Measurements from ENCODE around the gene SERPINB3.
A peak's percentile ranks its signal among the peaks of the same experiment; 100 is the strongest.
"Not testable (repeated sequence)": the region's sequence is repeated elsewhere in the genome, so short reads cannot be mapped to it uniquely, and the experiment has no call there.

The SERPINB3 gene

DNA sequence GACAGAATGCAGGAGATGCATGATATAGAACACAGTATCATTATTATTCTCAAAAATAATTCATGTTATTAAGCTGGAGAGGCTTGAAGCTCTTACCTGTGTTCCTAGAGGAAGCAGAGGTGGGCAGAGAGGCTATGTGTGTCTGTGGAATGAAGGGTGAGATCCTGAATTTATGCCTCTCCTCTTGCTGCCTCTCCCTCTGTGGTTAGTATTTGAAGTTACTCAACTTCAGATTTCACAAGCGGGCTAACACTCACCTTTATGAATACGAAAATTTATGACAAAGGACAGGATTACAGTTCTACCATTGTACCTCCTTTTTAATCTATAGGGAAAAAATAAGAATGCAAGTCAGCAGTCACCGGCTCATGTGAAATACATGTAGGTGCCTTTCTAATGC lies at the start of gene SERPINB3:
TSS of gene SERPINB3 (minus strand) at position 144 of the 400 bp plus-strand sequence. CDS start 677 bp downstream, outside the sequence.
- not testable (repeated sequence) for DNase-seq (ENCODE audit: low read depth in 2 of 2)

DNA sequence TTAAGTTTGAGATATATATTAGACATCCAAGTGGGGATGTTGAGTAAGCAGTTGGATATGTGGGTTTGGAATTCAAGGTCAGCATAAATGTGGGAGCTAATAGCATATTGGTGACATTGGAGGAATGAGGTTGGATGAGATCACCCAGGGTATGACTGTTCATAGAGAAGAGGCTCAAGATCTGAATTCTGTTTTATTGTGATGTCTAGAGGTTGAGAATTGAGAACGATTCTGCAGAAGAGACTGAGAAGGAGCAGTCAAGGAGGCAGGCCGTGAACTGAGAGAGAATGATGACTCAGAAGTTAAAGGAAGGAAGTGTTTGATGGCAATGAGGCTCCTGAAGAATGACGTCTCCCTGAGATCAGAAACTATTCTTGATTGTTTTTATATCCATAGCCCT lies 47.0 kb upstream of the SERPINB3 start:
- no peak overlapping the region for H3K4me3 ChIP-seq (replicated peaks in 1 of 2; ENCODE audit: low read depth in 2 of 2, low read length in 2 of 2)
- no peak for TF ChIP-seq CTCF (IDR thresholded peaks at IDR 0.05; ENCODE audit: low read depth, low read length)
- DNase-seq (ENCODE audit: low read depth in 2 of 2): peak; percentile 3 to 70

More for the DNA sequence above, at the start of gene SERPINB3:
- not testable (repeated sequence) for H3K4me3 ChIP-seq (replicated peaks in 1 of 2; ENCODE audit: low read depth in 2 of 2, low read length in 2 of 2)

GRCh38 chr18:63707816-63708215 lies 46.1 kb upstream of the SERPINB3 start:
- TF ChIP-seq CTCF (IDR thresholded peaks at IDR 0.05; ENCODE audit: low read depth, low read length): no peak
- no peak overlapping the region for H3K4me3 ChIP-seq (replicated peaks in 1 of 2; ENCODE audit: low read depth in 2 of 2, low read length in 2 of 2)
- no peak for DNase-seq (ENCODE audit: low read depth in 2 of 2)

- TF ChIP-seq CTCF (IDR thresholded peaks at IDR 0.05; ENCODE audit: low read depth, low read length): no peak
- DNase-seq (ENCODE audit: low read depth in 2 of 2): no peak
Observed at GRCh38 chr18:63705401-63705800, 43.7 kb upstream of the SERPINB3 start.

DNA sequence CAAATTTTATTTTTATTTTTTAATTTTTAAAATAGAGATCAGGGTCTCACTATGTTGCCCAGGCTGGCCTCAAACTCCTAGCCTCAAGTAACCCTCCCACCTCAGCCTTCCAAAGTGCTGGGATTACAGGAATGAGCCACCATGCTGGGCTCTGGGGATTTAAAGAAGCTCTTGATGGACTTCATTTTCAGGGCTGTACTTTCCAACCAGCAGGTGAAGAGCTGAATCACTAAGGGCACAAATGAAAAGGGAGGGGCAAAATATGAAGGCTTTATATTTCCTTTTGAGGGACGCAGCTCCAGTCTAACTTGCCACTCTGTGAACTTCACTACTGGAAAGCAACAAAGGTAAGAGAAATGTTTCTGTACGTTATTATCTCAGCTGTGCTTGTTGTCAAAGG lies 41.0 kb upstream of the SERPINB3 start, which contains the start of gene SERPINB11:
TSS of gene SERPINB11 (plus strand) at position 301 of the 400 bp plus-strand sequence. CDS start 7,234 bp downstream, outside the sequence.
- no peak within 1 kb of the TSS for H3K4me3 ChIP-seq (replicated peaks in 1 of 2; ENCODE audit: low read depth in 2 of 2, low read length in 2 of 2)
- no peak for TF ChIP-seq CTCF (IDR thresholded peaks at IDR 0.05; ENCODE audit: low read depth, low read length)
- no peak for DNase-seq (ENCODE audit: low read depth in 2 of 2)

More at GRCh38 chr18:63705401-63705800, 43.7 kb upstream of the SERPINB3 start:
- H3K4me3 ChIP-seq (replicated peaks in 1 of 2; ENCODE audit: low read depth in 2 of 2, low read length in 2 of 2): no peak overlapping the region

- no peak for TF ChIP-seq CTCF (IDR thresholded peaks at IDR 0.05; ENCODE audit: low read depth, low read length)
- no peak for DNase-seq (ENCODE audit: low read depth in 2 of 2)
- H3K4me3 ChIP-seq (replicated peaks in 1 of 2; ENCODE audit: low read depth in 2 of 2, low read length in 2 of 2): no peak overlapping the region
Observed at GRCh38 chr18:63701952-63702351, 40.3 kb upstream of the SERPINB3 start.

DNA sequence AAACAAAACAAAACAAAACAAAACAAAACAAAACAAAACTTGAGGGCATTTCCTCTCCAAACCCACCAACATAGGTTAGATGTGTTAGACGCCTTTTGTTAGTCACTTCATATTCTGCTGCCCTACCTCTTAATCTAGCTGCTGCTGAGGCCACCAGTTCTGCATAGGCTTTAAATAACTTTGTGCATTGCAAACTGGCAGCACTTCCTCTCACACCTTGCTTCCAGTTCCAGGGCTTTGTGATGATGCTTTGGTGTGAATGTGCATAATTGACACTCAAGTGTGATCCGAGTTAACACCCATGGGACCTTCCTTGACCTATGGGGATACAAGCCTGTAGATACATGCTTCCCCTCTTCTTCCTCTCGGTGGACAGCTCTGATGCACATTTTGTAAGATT lies 38.8 kb upstream of the SERPINB3 start:
- DNase-seq (ENCODE audit: low read depth in 2 of 2): no peak
- no peak overlapping the region for H3K4me3 ChIP-seq (replicated peaks in 1 of 2; ENCODE audit: low read depth in 2 of 2, low read length in 2 of 2)
- TF ChIP-seq CTCF (IDR thresholded peaks at IDR 0.05; ENCODE audit: low read depth, low read length): no peak

All from cardiac fibroblast (primary cell).